ENCODE data around the gene SLC25A23. TPM values are rescaled to one million over a fixed set of nuclear protein-coding genes. Genes with fewer than 3 reads are reported as not detected.
"Not testable (repeated sequence)": the region's sequence is repeated elsewhere in the genome, so short reads cannot be mapped to it uniquely, and the experiment has no call there.

The SLC25A23 gene
- 89.5 TPM for total RNA-seq (2021; ENCODE audit: unreplicated experiment)
- polyA plus RNA-seq (2012) = 78.8 and 79.0 TPM in 2 replicates
- Bru-seq, nascent RNA = percentile 55 among the genes with signal in this experiment
- BruChase-seq, experiment 1, labeled RNA remaining after a 6-hour chase = percentile 78 among the genes with signal in this experiment
- BruChase-seq, experiment 2, labeled RNA remaining after a 2-hour chase = percentile 64 among the genes with signal in this experiment
- long read RNA-seq, transcript SLC25A23-202 (10 exons, 3,425 nt) = major isoform, 12 of 87 reads
- long read RNA-seq, partial matches to known transcripts = 8 of 87 reads
- long read RNA-seq, other reads (novel, unspliced or antisense) = 65 of 87 reads

DNA sequence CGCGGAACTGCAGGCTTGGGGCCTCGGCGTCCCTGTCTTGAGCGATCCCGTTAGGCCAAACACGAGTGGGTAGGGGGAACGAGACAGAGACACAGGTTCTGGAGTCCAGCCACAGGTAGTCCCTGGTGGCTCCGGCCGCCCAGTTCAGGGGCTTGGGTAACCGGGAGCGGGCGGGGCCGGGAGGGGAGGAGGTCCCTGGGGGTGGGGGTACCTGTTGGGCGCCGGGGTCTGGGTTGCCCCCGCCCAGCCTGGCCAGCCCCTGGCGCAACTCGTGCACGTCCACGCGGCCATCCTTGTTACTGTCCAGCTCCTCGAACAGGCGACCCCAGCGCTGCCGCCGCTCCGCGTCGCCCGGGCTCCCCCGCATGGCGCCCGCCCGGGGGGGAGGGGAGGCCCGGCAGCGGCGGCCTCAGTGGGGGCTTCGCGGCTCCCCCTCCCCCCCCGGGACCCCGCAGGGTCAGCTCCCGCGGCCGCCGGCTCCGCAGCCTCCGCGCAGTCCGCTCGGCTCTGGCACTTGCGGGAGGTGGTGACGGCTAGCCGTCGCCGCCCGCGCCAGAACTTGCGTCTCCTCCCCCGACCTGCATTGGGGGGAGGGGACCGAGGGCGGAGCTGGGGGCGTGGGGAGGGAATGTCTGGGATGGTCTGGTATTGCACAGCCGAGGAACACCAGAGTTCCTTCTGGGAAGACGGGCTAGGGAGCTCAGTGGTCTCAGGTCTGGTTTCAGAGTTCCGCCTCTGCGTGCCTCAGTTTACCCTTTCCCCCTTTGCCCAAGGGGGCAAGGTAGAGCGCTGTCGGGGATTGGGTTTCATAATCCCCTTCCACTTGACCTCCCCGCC, at the start of gene SLC25A23:
Gene SLC25A23, minus strand, starts transcription at position 531 of the 837 bp plus-strand sequence. Its CDS starts 164 bp downstream, at position 367.
- H3K4me1 ChIP-seq (ENCODE audit: control insufficient read depth in 1 of 2, insufficient read depth in 2 of 2, low read length in 2 of 2) = peaks cover 18 to 35% of the 10 kb centered on the region in 2 experiments
- peak within 1 kb of the TSS; percentile 44 for H2AFZ ChIP-seq (ENCODE audit: low read depth, low read length, poor library complexity, severe bottlenecking)
- no peaks in the 10 kb centered on the region for H3K27me3 ChIP-seq (ENCODE audit: insufficient read depth, low read length)
- intact Hi-C loops (cut with micrococcal nuclease) = no loop called here
- TF ChIP-seq YY1 (IDR thresholded peaks at IDR 0.05; ENCODE audit: extremely low read depth, insufficient replicate concordance, low read depth, low read length) = no peak
- TF ChIP-seq POLR2AphosphoS5 (IDR thresholded peaks at IDR 0.05; ENCODE audit: low read depth, low read length) = peak; percentile 63
- TF ChIP-seq POLR2A (IDR thresholded peaks at IDR 0.05; ENCODE audit: borderline replicate concordance, extremely low read depth, insufficient read depth, insufficient read length) = peak; percentile 25
- no peak for TF ChIP-seq CTCF (IDR thresholded peaks at IDR 0.05 in 2 of 3, conservative IDR thresholded peaks at IDR 0.05 in 1 of 3; ENCODE audit: borderline replicate concordance in 1 of 3, insufficient read depth in 1 of 3, low read depth in 2 of 3, low read length in 2 of 3)
- no peak for TF ChIP-seq SP1 (IDR thresholded peaks at IDR 0.05; ENCODE audit: low read depth)
- no peak for TF ChIP-seq SIN3A (IDR thresholded peaks at IDR 0.05; ENCODE audit: low read depth)
- no peak for TF ChIP-seq EGR1 (IDR thresholded peaks at IDR 0.05; ENCODE audit: low read depth)
- no peak for TF ChIP-seq ZFX (IDR thresholded peaks at IDR 0.05)
- TF ChIP-seq, protein P1, sequence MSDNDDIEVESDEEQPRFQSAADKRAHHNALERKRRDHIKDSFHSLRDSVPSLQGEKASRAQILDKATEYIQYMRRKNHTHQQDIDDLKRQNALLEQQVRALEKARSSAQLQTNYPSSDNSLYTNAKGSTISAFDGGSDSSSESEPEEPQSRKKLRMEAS (IDR thresholded peaks at IDR 0.05) = no peak; the same call in 1 of the 2 replicates
- no peaks in the 10 kb centered on the region for H3K9me2 ChIP-seq (ENCODE audit: insufficient read depth)
- ATAC-seq (peak; percentile 64), DNase-seq (ENCODE audit: low read depth, low spot score) (peak; percentile 61)
- H3K79me2 ChIP-seq (ENCODE audit: insufficient read depth, low read length) = peaks cover 5% of the 10 kb centered on the region; the same call in 1 of the 2 replicates
- peaks cover 6 to 10% of the 10 kb centered on the region in 2 experiments; a peak in 3 of 4 replicates for H3K36me3 ChIP-seq (ENCODE audit: control insufficient read depth in 1 of 2, insufficient read depth in 2 of 2, low read length in 2 of 2)
- ChIA-PET RAD21 (ENCODE audit: low non-redundant PET in 1 of 2, low total read pairs in 2 of 2, uncharacterized antibody in 2 of 2, unreplicated experiment in 2 of 2) (interaction anchor here (0.6 to 0.7 kb wide), 2 partner anchors 57 to 124 kb away, joined by 3 to 4 read pairs; no protein-coding TSS in a partner anchor), POLR2A (no interaction called here), CTCF (interaction anchor here (0.6 to 1.0 kb wide), 2 partner anchors 35 to 650 kb away, joined by 4 read pairs; partner anchors contain the start of gene KHSRP)
- peak within 1 kb of the TSS; percentile 66 to 88 for H3K4me3 ChIP-seq (replicated peaks in 1 of 2; ENCODE audit: low read depth in 1 of 2, low read length in 2 of 2)
- H3K4me2 ChIP-seq (ENCODE audit: low read length) = peak within 1 kb of the TSS; percentile 99
- H3K9ac ChIP-seq (ENCODE audit: low read length) = peak within 1 kb of the TSS; percentile 71
- peak within 1 kb of the TSS; percentile 62 for H3K27ac ChIP-seq (ENCODE audit: low read depth, low read length)
- BruUV-seq (replicated peaks) = no TSS peak
- peaks cover 0 to 1% of the 10 kb centered on the region in 2 experiments; a peak in 2 of 4 replicates for H3K9me3 ChIP-seq (ENCODE audit: control insufficient read depth in 1 of 2, insufficient read depth in 1 of 2, low read depth in 1 of 2, low read length in 2 of 2)
- no peaks in the 10 kb centered on the region for H4K20me1 ChIP-seq (ENCODE audit: insufficient read depth)

- ATAC-seq; H3K4me3 ChIP-seq (replicated peaks in 1 of 2; ENCODE audit: low read depth in 1 of 2, low read length in 2 of 2); H3K9ac ChIP-seq (ENCODE audit: low read length); BruUV-seq (replicated peaks); H3K9me2 ChIP-seq (ENCODE audit: insufficient read depth); H3K27me3 ChIP-seq (ENCODE audit: insufficient read depth, low read length); H3K79me2 ChIP-seq (ENCODE audit: insufficient read depth, low read length); H3K36me3 ChIP-seq (ENCODE audit: control insufficient read depth in 1 of 2, insufficient read depth in 2 of 2, low read length in 2 of 2); DNase-seq (ENCODE audit: low read depth, low spot score); H4K20me1 ChIP-seq (ENCODE audit: insufficient read depth); H2AFZ ChIP-seq (ENCODE audit: low read depth, low read length, poor library complexity, severe bottlenecking); intact Hi-C loops (cut with micrococcal nuclease); H3K27ac ChIP-seq (ENCODE audit: low read depth, low read length); POLR2A ChIA-PET; H3K4me2 ChIP-seq (ENCODE audit: low read length); H3K9me3 ChIP-seq (ENCODE audit: control insufficient read depth in 1 of 2, insufficient read depth in 1 of 2, low read depth in 1 of 2, low read length in 2 of 2); RAD21 ChIA-PET (ENCODE audit: low non-redundant PET in 1 of 2, low total read pairs in 2 of 2, uncharacterized antibody in 2 of 2, unreplicated experiment in 2 of 2): not testable (repeated sequence)
- CTCF ChIA-PET = interaction anchor here (0.7 to 1.7 kb wide), 2 partner anchors 8 to 382 kb away, joined by 3 to 10 read pairs; no protein-coding TSS in a partner anchor
- peaks cover 6 to 18% of the 10 kb centered on the region in 2 experiments; a peak in 3 of 4 replicates for H3K4me1 ChIP-seq (ENCODE audit: control insufficient read depth in 1 of 2, insufficient read depth in 2 of 2, low read length in 2 of 2)
Observed at GRCh38 chr19:6508028-6508771, 48.6 kb upstream of the SLC25A23 start.

Measured in HCT116 (cell line).